ENCODE data around the gene SPATA20. TPM values are rescaled to one million over a fixed set of nuclear protein-coding genes. Genes with fewer than 3 reads are reported as not detected.

Gene SPATA20
- total RNA-seq, 1 experiment from 2014 or later = 149 TPM

DNA sequence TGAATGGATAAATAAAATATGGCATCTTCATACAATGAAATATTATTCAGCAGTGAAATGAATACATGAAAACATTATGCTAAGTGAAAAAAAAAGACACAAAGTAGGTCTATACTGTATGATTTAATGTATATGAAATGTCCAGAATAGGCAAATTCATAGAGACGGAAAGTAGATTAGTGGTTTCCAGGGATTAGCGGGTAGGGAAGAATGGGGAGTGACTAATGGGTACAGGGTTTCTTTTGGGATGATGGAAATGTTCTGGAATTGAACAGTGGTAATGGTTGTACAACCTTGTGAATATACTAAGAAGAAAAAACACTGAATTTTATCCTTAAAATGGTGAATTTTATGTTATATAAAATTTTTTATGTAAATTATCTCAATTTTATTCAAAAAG, 47.3 kb upstream of the SPATA20 start:
- no peaks in the 10 kb centered on the region for H3K36me3 ChIP-seq (ENCODE audit: control insufficient read depth, insufficient read depth, low read length)
- Mint-ChIP-seq H3K36me3 (ENCODE audit: insufficient read depth, unreplicated experiment) (no peaks in the 10 kb centered on the region), H3K27ac (ENCODE audit: unreplicated experiment) (no peak overlapping the region), H3K4me3 (ENCODE audit: unreplicated experiment) (no peak overlapping the region), H3K4me1 (ENCODE audit: low read depth, unreplicated experiment) (peaks cover 15% of the 10 kb centered on the region), H3K27me3 (ENCODE audit: insufficient read depth, unreplicated experiment) (no peaks in the 10 kb centered on the region), H3K9me3 (ENCODE audit: unreplicated experiment) (no peaks in the 10 kb centered on the region)
- ChIA-PET POLR2A (no interaction called here), CTCF (no interaction called here)
- intact Hi-C loops (cut with micrococcal nuclease; ENCODE audit: unreplicated experiment) = no loop called here
- H3K4me1 ChIP-seq = peaks cover 12% of the 10 kb centered on the region
- no TSS peak for BruUV-seq (replicated peaks)
- TF ChIP-seq, protein P1, sequence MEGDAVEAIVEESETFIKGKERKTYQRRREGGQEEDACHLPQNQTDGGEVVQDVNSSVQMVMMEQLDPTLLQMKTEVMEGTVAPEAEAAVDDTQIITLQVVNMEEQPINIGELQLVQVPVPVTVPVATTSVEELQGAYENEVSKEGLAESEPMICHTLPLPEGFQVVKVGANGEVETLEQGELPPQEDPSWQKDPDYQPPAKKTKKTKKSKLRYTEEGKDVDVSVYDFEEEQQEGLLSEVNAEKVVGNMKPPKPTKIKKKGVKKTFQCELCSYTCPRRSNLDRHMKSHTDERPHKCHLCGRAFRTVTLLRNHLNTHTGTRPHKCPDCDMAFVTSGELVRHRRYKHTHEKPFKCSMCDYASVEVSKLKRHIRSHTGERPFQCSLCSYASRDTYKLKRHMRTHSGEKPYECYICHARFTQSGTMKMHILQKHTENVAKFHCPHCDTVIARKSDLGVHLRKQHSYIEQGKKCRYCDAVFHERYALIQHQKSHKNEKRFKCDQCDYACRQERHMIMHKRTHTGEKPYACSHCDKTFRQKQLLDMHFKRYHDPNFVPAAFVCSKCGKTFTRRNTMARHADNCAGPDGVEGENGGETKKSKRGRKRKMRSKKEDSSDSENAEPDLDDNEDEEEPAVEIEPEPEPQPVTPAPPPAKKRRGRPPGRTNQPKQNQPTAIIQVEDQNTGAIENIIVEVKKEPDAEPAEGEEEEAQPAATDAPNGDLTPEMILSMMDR (IDR thresholded peaks at IDR 0.05; ENCODE audit: insufficient read depth in 1 of 2, low read depth in 1 of 2, low read length in 1 of 2, severe bottlenecking in 1 of 2, unreplicated experiment in 1 of 2) = no peak
- no peak for DNase-seq
- H3K27me3 ChIP-seq (replicated peaks; ENCODE audit: control insufficient read depth, insufficient read depth, low read length) = no peaks in the 10 kb centered on the region
- H3K9me3 ChIP-seq = no peaks in the 10 kb centered on the region
- no peak overlapping the region for H3K4me3 ChIP-seq (ENCODE audit: low read depth, low read length)

DNA sequence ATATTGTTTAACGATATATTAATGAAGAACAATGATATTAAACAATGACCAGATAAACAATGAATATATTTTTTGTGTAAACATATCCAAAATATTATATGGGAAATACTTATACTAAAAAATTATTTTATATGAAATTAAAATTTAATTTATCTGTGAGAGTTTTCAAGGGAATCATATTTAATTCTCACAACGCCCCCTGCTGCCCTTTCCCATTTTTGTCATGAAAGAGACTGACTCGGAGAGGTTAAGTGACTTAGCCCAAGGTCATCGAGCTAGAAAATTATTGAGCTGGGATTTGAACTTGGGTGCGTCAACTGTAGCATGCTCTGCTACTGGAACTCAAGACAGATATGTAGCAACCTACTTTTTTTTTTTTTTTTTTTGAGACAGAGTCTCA, 45.9 kb upstream of the SPATA20 start:
- peak in 1 of 2 experiments; percentile 71 for DNase-seq
- no peaks in the 10 kb centered on the region for H3K36me3 ChIP-seq (ENCODE audit: control insufficient read depth, insufficient read depth, low read length)
- H3K4me1 Mint-ChIP-seq (ENCODE audit: low read depth, unreplicated experiment) = peaks cover 15% of the 10 kb centered on the region
- no peak overlapping the region for H3K4me3 Mint-ChIP-seq (ENCODE audit: unreplicated experiment)
- no peak overlapping the region for H3K27ac Mint-ChIP-seq (ENCODE audit: unreplicated experiment)
- H3K4me1 ChIP-seq = peaks cover 19% of the 10 kb centered on the region
- TF ChIP-seq, protein P1 (IDR thresholded peaks at IDR 0.05; ENCODE audit: insufficient read depth in 1 of 2, low read depth in 1 of 2, low read length in 1 of 2, severe bottlenecking in 1 of 2, unreplicated experiment in 1 of 2) = peak; percentile 75 to 81
- H3K27me3 ChIP-seq (replicated peaks; ENCODE audit: control insufficient read depth, insufficient read depth, low read length) = no peaks in the 10 kb centered on the region
- ChIA-PET POLR2A (interaction anchor here (0.6 to 1.0 kb wide), 6 partner anchors 12 to 139 kb away, joined by 3 to 4 read pairs (median 3); no protein-coding TSS in a partner anchor), CTCF (interaction anchor here (0.5 to 2.4 kb wide), 20 partner anchors 8 to 561 kb away, joined by 3 to 22 read pairs (median 4); partner anchors contain the start of gene LRRC59)
- intact Hi-C loops (cut with micrococcal nuclease; ENCODE audit: unreplicated experiment) = loop anchor here (1.0 kb wide), 1 partner anchor 19 kb away; no protein-coding TSS in a partner anchor
- H3K4me3 ChIP-seq (ENCODE audit: low read depth, low read length) = no peak overlapping the region
- H3K27me3 Mint-ChIP-seq (ENCODE audit: insufficient read depth, unreplicated experiment) = no peaks in the 10 kb centered on the region
- no peaks in the 10 kb centered on the region for H3K9me3 ChIP-seq
- no TSS peak for BruUV-seq (replicated peaks)
- no peaks in the 10 kb centered on the region for H3K36me3 Mint-ChIP-seq (ENCODE audit: insufficient read depth, unreplicated experiment)
- no peaks in the 10 kb centered on the region for H3K9me3 Mint-ChIP-seq (ENCODE audit: unreplicated experiment)

DNA sequence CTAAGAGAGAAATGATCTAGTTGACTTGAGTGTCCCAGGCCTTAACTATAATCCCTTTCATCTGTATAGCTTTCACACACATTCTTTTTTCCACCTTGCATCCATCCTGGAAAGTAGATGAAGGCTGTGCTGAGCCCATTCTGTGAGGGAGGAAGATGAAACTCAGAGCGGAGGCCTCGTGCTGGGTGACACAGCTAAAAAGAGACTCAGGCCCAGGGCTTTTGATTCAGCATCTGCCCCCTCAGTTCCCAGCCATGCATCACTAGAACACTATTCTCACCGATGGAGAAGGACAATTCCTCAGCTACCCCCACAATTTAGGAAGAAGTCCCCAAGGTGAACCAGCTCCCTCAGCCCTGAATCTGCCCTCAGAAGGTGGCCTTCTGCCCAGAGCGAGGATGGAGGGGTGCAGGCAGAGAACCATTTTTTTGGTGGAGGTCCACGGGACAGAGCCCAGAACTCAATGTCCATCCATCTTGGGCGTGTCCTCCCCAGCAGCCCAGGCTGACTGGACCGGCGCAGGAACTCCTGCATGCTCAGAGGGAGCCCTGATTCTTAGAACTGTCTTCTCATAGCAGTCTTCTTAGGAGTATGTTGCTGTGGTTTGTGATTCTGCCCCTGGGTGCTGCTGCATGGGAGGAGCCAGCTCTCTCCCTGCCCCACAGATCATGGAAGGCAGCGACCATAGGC, 44.5 kb upstream of the SPATA20 start:
- no peak for DNase-seq
- Histone ChIP-seq H3K9me3 (no peaks in the 10 kb centered on the region), H3K4me1 (peaks cover 20% of the 10 kb centered on the region), H3K27me3 (replicated peaks; ENCODE audit: control insufficient read depth, insufficient read depth, low read length) (no peaks in the 10 kb centered on the region), H3K4me3 (ENCODE audit: low read depth, low read length) (no peak overlapping the region), H3K36me3 (ENCODE audit: control insufficient read depth, insufficient read depth, low read length) (no peaks in the 10 kb centered on the region)
- H3K9me3 Mint-ChIP-seq (ENCODE audit: unreplicated experiment) = no peaks in the 10 kb centered on the region
- ChIA-PET CTCF (interaction anchor here (0.6 to 2.5 kb wide), 12 partner anchors 9 to 738 kb away, joined by 3 to 9 read pairs (median 5); partner anchors contain the start of genes EPN3, FAM117A and LRRC59), POLR2A (interaction anchor here (0.7 kb wide), 1 partner anchor 21 kb away, joined by 3 read pairs; no protein-coding TSS in a partner anchor)
- H3K27me3 Mint-ChIP-seq (ENCODE audit: insufficient read depth, unreplicated experiment) = no peaks in the 10 kb centered on the region
- BruUV-seq (replicated peaks) = no TSS peak
- no peak overlapping the region for H3K4me3 Mint-ChIP-seq (ENCODE audit: unreplicated experiment)
- H3K27ac Mint-ChIP-seq (ENCODE audit: unreplicated experiment) = no peak overlapping the region
- H3K4me1 Mint-ChIP-seq (ENCODE audit: low read depth, unreplicated experiment) = peaks cover 15% of the 10 kb centered on the region
- peaks cover under 1% of the 10 kb centered on the region for H3K36me3 Mint-ChIP-seq (ENCODE audit: insufficient read depth, unreplicated experiment)
- TF ChIP-seq, protein P1 (IDR thresholded peaks at IDR 0.05; ENCODE audit: insufficient read depth in 1 of 2, low read depth in 1 of 2, low read length in 1 of 2, severe bottlenecking in 1 of 2, unreplicated experiment in 1 of 2) = no peak
- intact Hi-C loops (cut with micrococcal nuclease; ENCODE audit: unreplicated experiment) = no loop called here
